NCI-H524 (cell line): ENCODE measurements around the gene IRF3.

ENCODE experiments used
- DNase-seq, 2 experiments: peaks; one replicate each; lab custom pipeline; 2025; lab: John Stamatoyannopoulos, UW

The IRF3 gene

GRCh38 chr19:49616532-49616931 is 49.1 kb downstream of the IRF3 start:
- DNase-seq = no peak

GRCh38 chr19:49615861-49616260 is 49.8 kb downstream of the IRF3 start:
- no peak for DNase-seq

- no peak for DNase-seq
These were observed 51.4 kb downstream of the IRF3 start for GRCh38 chr19:49614096-49614833.

GRCh38 chr19:49613374-49613773 is 52.3 kb downstream of the IRF3 start:
- no peak for DNase-seq
